ENCODE results near the gene SLC35F6. TPM values are rescaled to one million over a fixed set of nuclear protein-coding genes. Genes with fewer than 3 reads are reported as not detected.

SLC35F6 gene
- total RNA-seq, 1 donor = 83.6 TPM

DNA sequence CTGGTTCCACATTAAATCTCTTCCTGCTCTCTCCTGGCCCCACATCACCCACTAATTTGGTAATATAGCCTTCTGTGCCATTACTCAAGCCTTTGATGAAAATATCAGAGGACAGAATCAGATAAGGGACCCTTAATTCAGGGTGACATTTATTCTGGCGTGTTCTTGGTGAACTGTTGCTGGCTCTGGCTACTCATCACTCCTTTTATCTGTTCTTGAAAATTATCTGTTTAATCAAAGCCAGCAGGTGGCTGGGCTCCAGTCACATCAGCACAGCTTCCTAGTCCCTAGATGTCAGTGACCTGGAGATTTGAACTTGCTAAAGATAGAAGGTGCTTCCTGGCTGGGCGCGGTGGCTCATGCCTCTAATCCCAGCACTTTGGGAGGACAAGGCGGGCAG, 26.9 kb upstream of the SLC35F6 start:
- no peak for DNase-seq (ENCODE audit: insufficient read length, low spot score, missing footprints)
- H2AFZ ChIP-seq (ENCODE audit: low read length) = no peak overlapping the region
- no peaks in the 10 kb centered on the region for H4K20me1 ChIP-seq (ENCODE audit: insufficient read depth, low read length)
- H3K27me3 ChIP-seq (ENCODE audit: insufficient read depth, low read length) = no peaks in the 10 kb centered on the region
- no peaks in the 10 kb centered on the region for H3K9me3 ChIP-seq (ENCODE audit: low read depth, low read length)
- H3K36me3 ChIP-seq (ENCODE audit: insufficient read depth, low read length) = no peaks in the 10 kb centered on the region
- no peaks in the 10 kb centered on the region for H3K79me2 ChIP-seq (ENCODE audit: insufficient read depth, low read length)
- TF ChIP-seq, protein P1, sequence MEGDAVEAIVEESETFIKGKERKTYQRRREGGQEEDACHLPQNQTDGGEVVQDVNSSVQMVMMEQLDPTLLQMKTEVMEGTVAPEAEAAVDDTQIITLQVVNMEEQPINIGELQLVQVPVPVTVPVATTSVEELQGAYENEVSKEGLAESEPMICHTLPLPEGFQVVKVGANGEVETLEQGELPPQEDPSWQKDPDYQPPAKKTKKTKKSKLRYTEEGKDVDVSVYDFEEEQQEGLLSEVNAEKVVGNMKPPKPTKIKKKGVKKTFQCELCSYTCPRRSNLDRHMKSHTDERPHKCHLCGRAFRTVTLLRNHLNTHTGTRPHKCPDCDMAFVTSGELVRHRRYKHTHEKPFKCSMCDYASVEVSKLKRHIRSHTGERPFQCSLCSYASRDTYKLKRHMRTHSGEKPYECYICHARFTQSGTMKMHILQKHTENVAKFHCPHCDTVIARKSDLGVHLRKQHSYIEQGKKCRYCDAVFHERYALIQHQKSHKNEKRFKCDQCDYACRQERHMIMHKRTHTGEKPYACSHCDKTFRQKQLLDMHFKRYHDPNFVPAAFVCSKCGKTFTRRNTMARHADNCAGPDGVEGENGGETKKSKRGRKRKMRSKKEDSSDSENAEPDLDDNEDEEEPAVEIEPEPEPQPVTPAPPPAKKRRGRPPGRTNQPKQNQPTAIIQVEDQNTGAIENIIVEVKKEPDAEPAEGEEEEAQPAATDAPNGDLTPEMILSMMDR (IDR thresholded peaks at IDR 0.05; ENCODE audit: extremely low read depth, low read depth, low read length) = no peak
- no peaks in the 10 kb centered on the region for H3K4me1 ChIP-seq (ENCODE audit: insufficient read depth, low read length)
- no peak overlapping the region for H3K4me3 ChIP-seq (ENCODE audit: insufficient read depth, low read length)
- no peak overlapping the region for H3K27ac ChIP-seq (ENCODE audit: low read depth, low read length)
- no peak overlapping the region for H3K4me2 ChIP-seq (ENCODE audit: insufficient read depth, low read length)

DNA sequence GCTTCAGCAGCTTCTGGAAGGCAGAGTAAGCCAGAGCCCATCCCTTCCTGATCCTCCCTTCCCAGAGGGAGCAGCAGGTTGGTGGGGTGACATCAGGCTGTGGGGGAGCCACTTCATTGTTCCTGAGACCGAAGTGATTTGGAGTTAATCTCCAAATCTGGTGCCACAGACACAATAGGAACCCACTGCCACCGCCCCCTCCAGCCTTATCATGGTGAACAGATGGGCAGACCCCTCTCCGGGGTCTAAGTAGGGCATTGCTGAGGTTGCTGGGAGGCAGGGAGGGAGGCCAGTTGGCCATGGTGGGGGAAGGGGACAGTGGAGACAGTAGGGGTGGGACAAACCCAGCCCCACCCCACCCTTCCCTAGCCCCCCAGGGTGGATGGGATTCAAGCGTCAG, 25.6 kb upstream of the SLC35F6 start:
- Histone ChIP-seq H3K36me3 (ENCODE audit: insufficient read depth, low read length) (no peaks in the 10 kb centered on the region), H3K79me2 (ENCODE audit: insufficient read depth, low read length) (no peaks in the 10 kb centered on the region), H3K9me3 (ENCODE audit: low read depth, low read length) (no peaks in the 10 kb centered on the region), H3K27me3 (ENCODE audit: insufficient read depth, low read length) (no peaks in the 10 kb centered on the region), H3K4me2 (ENCODE audit: insufficient read depth, low read length) (no peak overlapping the region), H3K4me3 (ENCODE audit: insufficient read depth, low read length) (no peak overlapping the region), H3K27ac (ENCODE audit: low read depth, low read length) (no peak overlapping the region), H2AFZ (ENCODE audit: low read length) (no peak overlapping the region), H4K20me1 (ENCODE audit: insufficient read depth, low read length) (no peaks in the 10 kb centered on the region), H3K4me1 (ENCODE audit: insufficient read depth, low read length) (no peaks in the 10 kb centered on the region)
- DNase-seq (ENCODE audit: insufficient read length, low spot score, missing footprints) = no peak
- TF ChIP-seq, protein P1 (IDR thresholded peaks at IDR 0.05; ENCODE audit: extremely low read depth, low read depth, low read length) = no peak

DNA sequence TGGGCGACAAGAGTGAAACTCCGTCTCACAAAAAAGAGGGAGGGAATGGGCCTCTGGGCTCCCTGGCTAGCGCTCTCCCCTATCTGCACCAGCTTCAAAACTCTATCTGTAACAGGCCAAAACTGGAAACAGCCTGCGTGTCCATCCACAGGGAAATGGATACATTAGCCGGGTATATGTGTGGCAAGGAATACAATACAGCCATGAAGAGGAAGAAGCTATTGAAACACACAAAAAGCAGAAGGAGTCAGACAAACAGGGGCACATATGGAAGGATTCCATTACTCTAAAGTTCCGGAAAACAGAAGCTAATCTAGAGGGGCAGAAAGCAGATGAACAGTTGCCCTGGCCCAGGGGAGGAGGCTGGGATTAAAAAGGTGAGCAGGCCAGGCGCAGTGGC, 24.6 kb upstream of the SLC35F6 start:
- no peak overlapping the region for H3K4me2 ChIP-seq (ENCODE audit: insufficient read depth, low read length)
- TF ChIP-seq, protein P1 (IDR thresholded peaks at IDR 0.05; ENCODE audit: extremely low read depth, low read depth, low read length) = no peak
- no peak overlapping the region for H3K4me3 ChIP-seq (ENCODE audit: insufficient read depth, low read length)
- no peaks in the 10 kb centered on the region for H3K36me3 ChIP-seq (ENCODE audit: insufficient read depth, low read length)
- H3K27ac ChIP-seq (ENCODE audit: low read depth, low read length) = no peak overlapping the region
- no peak for DNase-seq (ENCODE audit: insufficient read length, low spot score, missing footprints)
- no peaks in the 10 kb centered on the region for H3K9me3 ChIP-seq (ENCODE audit: low read depth, low read length)
- H2AFZ ChIP-seq (ENCODE audit: low read length) = no peak overlapping the region
- H4K20me1 ChIP-seq (ENCODE audit: insufficient read depth, low read length) = no peaks in the 10 kb centered on the region
- H3K27me3 ChIP-seq (ENCODE audit: insufficient read depth, low read length) = no peaks in the 10 kb centered on the region
- H3K79me2 ChIP-seq (ENCODE audit: insufficient read depth, low read length) = no peaks in the 10 kb centered on the region
- no peaks in the 10 kb centered on the region for H3K4me1 ChIP-seq (ENCODE audit: insufficient read depth, low read length)

DNA sequence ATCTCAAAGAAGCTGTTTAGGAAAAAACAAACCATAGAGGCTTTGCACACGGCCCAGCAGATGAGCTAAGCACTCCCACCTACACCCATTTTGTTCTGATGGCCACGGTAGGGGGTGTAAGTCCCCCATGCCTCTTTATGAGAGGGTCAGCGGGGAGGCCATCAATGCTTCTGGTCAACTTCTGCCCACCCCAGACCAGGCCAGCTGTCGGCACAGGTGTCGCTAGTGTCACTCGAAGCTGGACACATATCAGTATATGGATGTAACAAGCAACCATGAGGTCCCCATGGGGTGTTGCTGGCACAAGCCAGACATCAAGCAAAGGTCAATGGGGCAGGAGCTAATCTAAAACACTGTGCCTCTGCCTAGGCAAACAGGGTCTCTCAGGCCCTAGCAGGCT, 23.7 kb upstream of the SLC35F6 start:
- Histone ChIP-seq H4K20me1 (ENCODE audit: insufficient read depth, low read length) (no peaks in the 10 kb centered on the region), H3K9me3 (ENCODE audit: low read depth, low read length) (no peaks in the 10 kb centered on the region), H3K27ac (ENCODE audit: low read depth, low read length) (no peak overlapping the region), H2AFZ (ENCODE audit: low read length) (no peak overlapping the region), H3K4me3 (ENCODE audit: insufficient read depth, low read length) (no peak overlapping the region), H3K27me3 (ENCODE audit: insufficient read depth, low read length) (no peaks in the 10 kb centered on the region), H3K36me3 (ENCODE audit: insufficient read depth, low read length) (no peaks in the 10 kb centered on the region), H3K4me2 (ENCODE audit: insufficient read depth, low read length) (no peak overlapping the region), H3K79me2 (ENCODE audit: insufficient read depth, low read length) (no peaks in the 10 kb centered on the region), H3K4me1 (ENCODE audit: insufficient read depth, low read length) (no peaks in the 10 kb centered on the region)
- TF ChIP-seq, protein P1 (IDR thresholded peaks at IDR 0.05; ENCODE audit: extremely low read depth, low read depth, low read length) = no peak
- no peak for DNase-seq (ENCODE audit: insufficient read length, low spot score, missing footprints)
